Measurements from ENCODE around the gene MBD6.
A peak's percentile ranks its signal among the peaks of the same experiment; 100 is the strongest.

Gene MBD6

GRCh38 chr12:57520053-57520818 is 2.4 kb upstream of the MBD6 start, which contains the start of gene DDIT3:
Gene DDIT3, minus strand, starts transcription at chr12:57520514. Its CDS starts 3,108 bp downstream, at chr12:57517406.
- DNase-seq (ENCODE audit: low spot score) (peak; percentile 99), ATAC-seq (ENCODE audit: low read depth) (peak; percentile 73)
- Histone ChIP-seq H3K4me1 (ENCODE audit: insufficient read depth, poor library complexity, severe bottlenecking) (peaks cover 28% of the 10 kb centered on the region), H3K4me3 (ENCODE audit: severe bottlenecking) (peak within 1 kb of the TSS; percentile 73), H3K36me3 (ENCODE audit: low read depth) (peaks cover 64% of the 10 kb centered on the region), H3K9me3 (ENCODE audit: severe bottlenecking) (no peaks in the 10 kb centered on the region), H3K27ac (ENCODE audit: poor library complexity, severe bottlenecking) (peak within 1 kb of the TSS; percentile 90), H3K27me3 (ENCODE audit: insufficient read depth, poor library complexity, severe bottlenecking) (no peaks in the 10 kb centered on the region)
- TF ChIP-seq CTCF (IDR thresholded peaks at IDR 0.05; ENCODE audit: poor library complexity, severe bottlenecking), result no peak

- H3K9me3 ChIP-seq (ENCODE audit: severe bottlenecking), result no peaks in the 10 kb centered on the region
- no peaks in the 10 kb centered on the region for H3K27me3 ChIP-seq (ENCODE audit: insufficient read depth, poor library complexity, severe bottlenecking)
- H3K27ac ChIP-seq (ENCODE audit: poor library complexity, severe bottlenecking), result peak overlapping the region; percentile 90
- peaks cover 59% of the 10 kb centered on the region for H3K36me3 ChIP-seq (ENCODE audit: low read depth)
- ATAC-seq (ENCODE audit: low read depth) (no peak), DNase-seq (ENCODE audit: low spot score) (no peak)
- peak overlapping the region; percentile 60 for H3K4me3 ChIP-seq (ENCODE audit: severe bottlenecking)
- peaks cover 28% of the 10 kb centered on the region for H3K4me1 ChIP-seq (ENCODE audit: insufficient read depth, poor library complexity, severe bottlenecking)
- TF ChIP-seq CTCF (IDR thresholded peaks at IDR 0.05; ENCODE audit: poor library complexity, severe bottlenecking), result no peak
These were observed 1.1 kb upstream of the MBD6 start for GRCh38 chr12:57521525-57522010.

GRCh38 chr12:57522887-57523705 is 472 bp downstream of the MBD6 start:
- no peak for DNase-seq (ENCODE audit: low spot score)
- TF ChIP-seq CTCF (IDR thresholded peaks at IDR 0.05; ENCODE audit: poor library complexity, severe bottlenecking), result no peak
- Histone ChIP-seq H3K9me3 (ENCODE audit: severe bottlenecking) (no peaks in the 10 kb centered on the region), H3K27ac (ENCODE audit: poor library complexity, severe bottlenecking) (peak overlapping the region; percentile 90), H3K27me3 (ENCODE audit: insufficient read depth, poor library complexity, severe bottlenecking) (no peaks in the 10 kb centered on the region), H3K4me1 (ENCODE audit: insufficient read depth, poor library complexity, severe bottlenecking) (peaks cover 26% of the 10 kb centered on the region), H3K36me3 (ENCODE audit: low read depth) (peaks cover 58% of the 10 kb centered on the region), H3K4me3 (ENCODE audit: severe bottlenecking) (peak overlapping the region; percentile 60)
- no peak for ATAC-seq (ENCODE audit: low read depth)

GRCh38 chr12:57523706-57524614 is 1.3 kb downstream of the MBD6 start:
- Histone ChIP-seq H3K4me3 (ENCODE audit: severe bottlenecking) (peak overlapping the region; percentile 60), H3K4me1 (ENCODE audit: insufficient read depth, poor library complexity, severe bottlenecking) (peaks cover 18% of the 10 kb centered on the region), H3K27me3 (ENCODE audit: insufficient read depth, poor library complexity, severe bottlenecking) (no peaks in the 10 kb centered on the region), H3K9me3 (ENCODE audit: severe bottlenecking) (no peaks in the 10 kb centered on the region), H3K36me3 (ENCODE audit: low read depth) (peaks cover 58% of the 10 kb centered on the region), H3K27ac (ENCODE audit: poor library complexity, severe bottlenecking) (peak overlapping the region; percentile 90)
- DNase-seq (ENCODE audit: low spot score), result no peak
- no peak for TF ChIP-seq CTCF (IDR thresholded peaks at IDR 0.05; ENCODE audit: poor library complexity, severe bottlenecking)
- ATAC-seq (ENCODE audit: low read depth), result no peak

All from RWPE2 (cell line).